Fibroblast of mammary gland (primary cell): ENCODE data around the gene FANCI.

Source experiments
- DNase-seq: peaks from one replicate; pipeline ENCODE4 v3.0.0-alpha.2; 2010; ENCODE audit warnings: low read depth
- H3K4me3 ChIP-seq: 2 replicates; pipeline ENCODE4 v1.5.1; 2011; ENCODE audit warnings: low read depth, mild to moderate bottlenecking, low read length, moderate library complexity; ENCODE audit not compliant: control insufficient read depth
- CTCF ChIP-seq: conservative IDR thresholded peaks from 2 replicates; pipeline ENCODE4 v1.5.1; 2011; ENCODE audit warnings: low read depth, low read length, inconsistent platforms; ENCODE audit not compliant: control insufficient read depth, insufficient read depth

Gene FANCI

GRCh38 chr15:89309993-89310392 lies 66.2 kb downstream of the FANCI start:
- no peak for TF ChIP-seq CTCF
- H3K4me3 ChIP-seq = no peak overlapping the region
- DNase-seq = no peak

- H3K4me3 ChIP-seq = no peak overlapping the region
- DNase-seq = no peak
- no peak for TF ChIP-seq CTCF
Observed at GRCh38 chr15:89315375-89315929, 71.7 kb downstream of the FANCI start.

- no peak for DNase-seq
- H3K4me3 ChIP-seq = no peak overlapping the region
- no peak for TF ChIP-seq CTCF
Observed at GRCh38 chr15:89316504-89316903, 72.7 kb downstream of the FANCI start.

- H3K4me3 ChIP-seq = no peak overlapping the region
- no peak for TF ChIP-seq CTCF
- DNase-seq = no peak
Observed at GRCh38 chr15:89317186-89317720, 73.5 kb downstream of the FANCI start.

GRCh38 chr15:89319678-89320077 lies 75.9 kb downstream of the FANCI start:
- no peak for DNase-seq
- no peak for TF ChIP-seq CTCF
- no peak overlapping the region for H3K4me3 ChIP-seq

GRCh38 chr15:89320200-89320599 lies 76.4 kb downstream of the FANCI start:
- H3K4me3 ChIP-seq = no peak overlapping the region
- no peak for TF ChIP-seq CTCF
- no peak for DNase-seq
